ENCODE results near the gene MEF2C.

Gene MEF2C

DNA sequence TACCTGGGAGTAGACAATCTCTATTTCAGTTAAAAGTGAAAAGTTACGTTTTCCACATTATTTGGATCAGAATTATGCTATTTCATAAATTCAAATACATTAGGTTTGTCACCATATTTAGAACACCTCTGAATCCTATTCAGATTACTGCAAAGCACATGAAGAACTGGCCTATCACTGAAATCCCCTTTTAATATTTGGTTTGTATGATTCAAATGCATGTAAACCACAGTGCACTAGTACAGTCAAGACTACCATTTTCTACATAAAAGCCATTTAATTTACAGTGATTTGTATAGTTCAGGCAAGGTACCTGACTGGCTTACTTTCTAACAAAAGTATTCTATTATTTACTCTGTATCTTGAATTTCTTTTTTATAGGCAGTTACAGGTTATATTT, 212.5 kb downstream of the MEF2C start:
- no peak for DNase-seq

DNA sequence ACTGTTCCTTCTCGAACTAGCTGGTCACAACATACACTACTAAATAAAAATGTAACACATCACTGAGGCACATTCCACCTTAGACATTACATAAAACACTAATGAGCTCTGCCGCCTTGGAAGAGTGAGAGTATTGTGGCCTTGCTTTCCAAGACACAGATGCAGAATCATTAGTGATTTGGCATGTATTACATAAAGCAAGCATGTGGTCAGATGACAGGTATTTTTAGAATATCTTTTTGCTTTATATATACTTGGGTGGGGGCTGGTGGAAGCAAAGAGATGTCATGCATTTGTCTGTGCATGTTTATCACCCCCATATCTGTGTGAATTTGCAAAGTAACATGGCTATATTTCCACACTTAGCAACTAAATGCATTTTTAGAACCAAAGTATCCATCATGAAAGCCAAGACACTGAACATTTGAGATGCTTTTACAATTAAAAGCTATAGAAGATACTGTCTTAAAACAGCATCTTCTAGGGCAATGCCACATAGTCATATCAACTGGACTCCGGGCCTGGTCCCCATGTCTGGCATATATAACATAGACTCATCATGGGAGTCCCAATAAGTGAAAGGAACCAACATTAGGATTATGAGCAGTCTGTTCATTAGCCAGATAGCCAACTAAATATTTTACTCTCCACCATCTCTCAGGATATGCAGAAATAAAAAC, 213.5 kb downstream of the MEF2C start:
- no peak for DNase-seq

DNA sequence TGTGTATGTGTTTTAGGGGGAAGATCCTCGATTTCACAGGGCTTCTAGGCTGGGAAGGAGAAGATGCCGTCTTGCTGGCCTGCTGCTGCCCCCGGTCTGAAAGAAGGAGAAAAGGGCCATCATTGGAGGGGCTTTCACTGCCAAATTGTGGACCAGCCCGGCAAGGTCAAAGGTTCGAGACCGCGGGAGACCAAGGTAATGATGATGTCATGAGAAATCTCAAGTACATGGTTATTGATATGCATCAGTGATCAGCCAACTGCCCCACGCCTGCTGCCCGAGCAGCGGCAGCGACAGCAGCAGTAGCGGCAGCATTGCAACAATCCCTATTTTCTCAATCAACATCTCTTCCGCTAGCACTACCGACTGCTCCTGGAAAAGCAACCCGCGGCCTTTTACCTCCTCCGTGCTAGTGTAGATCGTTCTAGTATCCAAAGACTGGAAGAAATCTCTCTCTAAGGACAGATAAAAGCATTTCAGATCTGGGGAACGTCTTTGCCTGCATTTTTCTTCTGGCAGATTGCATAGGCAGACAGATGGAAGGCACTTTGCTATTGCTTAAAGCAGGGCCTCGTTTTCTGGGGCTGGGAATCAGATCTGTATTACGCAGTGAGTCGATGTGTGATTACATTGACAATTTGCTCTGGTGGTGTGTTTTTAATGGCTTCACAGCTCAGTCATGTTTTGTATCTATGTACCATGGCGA, 215.3 kb downstream of the MEF2C start:
- DNase-seq: no peak

Data from activated CD4-positive, CD25-positive, alpha-beta regulatory T cell treated with anti-CD3 and anti-CD28 coated beads, Interleukin-2, amount 50 U/mL, for 72 hours (primary cell).